Measurements from ENCODE around the gene CARNS1. TPM values are rescaled to one million over a fixed set of nuclear protein-coding genes. Genes with fewer than 3 reads are reported as not detected.

The CARNS1 gene
- total and polyA plus RNA-seq, 2 of the 13 experiments (the other 11 are each of a cell fraction or from before 2014, with no cell fraction given): not detected

GRCh38 chr11:67464411-67465188, 49.1 kb downstream of the CARNS1 start (continued):
- no peak for TF ChIP-seq ZNF646 (CRISPR knock-in tag; IDR thresholded peaks at IDR 0.05)
- no peak for TF ChIP-seq MXD4 (CRISPR knock-in tag; IDR thresholded peaks at IDR 0.05)
- TF ChIP-seq ZNF609 (CRISPR knock-in tag; IDR thresholded peaks at IDR 0.05; ENCODE audit: borderline replicate concordance): no peak; the same call in 1 of the 2 replicates
- peak; percentile 59; the same call in 1 of the 2 replicates for TF ChIP-seq MYC (CRISPR knock-in tag; IDR thresholded peaks at IDR 0.05; ENCODE audit: borderline replicate concordance)
- no peak for TF ChIP-seq EZH2 (conservative IDR thresholded peaks at IDR 0.05; ENCODE audit: low read depth, low read length)
- TF ChIP-seq ELF1 (CRISPR knock-in tag; IDR thresholded peaks at IDR 0.05): peak; percentile 78
- TF ChIP-seq ZNF430 (CRISPR knock-in tag; IDR thresholded peaks at IDR 0.05): 0 out of 2 replicates have a peak, but pooled peaks have one; percentile 34
- TF ChIP-seq JDP2 (CRISPR knock-in tag; IDR thresholded peaks at IDR 0.05; ENCODE audit: borderline replicate concordance): no peak
- TF ChIP-seq CC2D1A (CRISPR knock-in tag; IDR thresholded peaks at IDR 0.05): 0 out of 2 replicates have a peak, but pooled peaks have one; percentile 13
- 0 out of 2 replicates have a peak, but pooled peaks have one; percentile 27 for TF ChIP-seq MAFG (CRISPR knock-in tag; IDR thresholded peaks at IDR 0.05)
- TF ChIP-seq ARNT2 (CRISPR knock-in tag; IDR thresholded peaks at IDR 0.05; ENCODE audit: low read depth): peak; percentile 73; the same call in 1 of the 2 replicates
- TF ChIP-seq CCDC6 (CRISPR knock-in tag; IDR thresholded peaks at IDR 0.05): 0 out of 2 replicates have a peak, but pooled peaks have one; percentile 21
- TF ChIP-seq SALL2 (CRISPR knock-in tag; IDR thresholded peaks at IDR 0.05): peak; percentile 21; the same call in 1 of the 2 replicates
- TF ChIP-seq RAD51 (IDR thresholded peaks at IDR 0.05; ENCODE audit: borderline replicate concordance): peak; percentile 91
- TF ChIP-seq BHLHE40 (IDR thresholded peaks at IDR 0.05; ENCODE audit: low read length): peak; percentile 72
- TF ChIP-seq ZNF343 (CRISPR knock-in tag; IDR thresholded peaks at IDR 0.05): no peak
- TF ChIP-seq ATF4 (CRISPR knock-in tag; IDR thresholded peaks at IDR 0.05): peak in 1 of 2 experiments; percentile 52; a peak in 1 of 4 replicates
